ENCODE results near the gene DSG4. TPM values are rescaled to one million over a fixed set of nuclear protein-coding genes. Genes with fewer than 3 reads are reported as not detected.

DSG4 gene
- total RNA-seq, 2 donors from 2014 or later, result not detected

DNA sequence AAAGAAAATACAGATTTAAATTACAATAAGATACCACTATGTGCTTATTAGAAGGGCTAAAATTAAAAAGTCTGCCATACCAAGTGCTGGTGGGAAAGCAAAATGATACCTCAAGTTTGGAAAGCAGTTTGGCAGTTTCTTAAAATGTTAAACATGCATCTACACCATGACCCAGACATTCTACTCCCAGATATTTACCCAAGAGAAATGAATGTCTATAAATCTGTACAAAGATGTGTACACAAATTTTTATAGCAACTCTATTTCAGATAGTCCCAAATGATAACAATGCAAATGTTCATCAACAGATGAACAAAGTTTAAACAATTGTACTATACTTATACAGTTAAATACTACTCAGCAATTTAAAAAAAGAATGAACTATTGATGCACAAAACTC is 7.1 kb upstream of the DSG4 start:
- no peak overlapping the region for H3K27ac Mint-ChIP-seq

DNA sequence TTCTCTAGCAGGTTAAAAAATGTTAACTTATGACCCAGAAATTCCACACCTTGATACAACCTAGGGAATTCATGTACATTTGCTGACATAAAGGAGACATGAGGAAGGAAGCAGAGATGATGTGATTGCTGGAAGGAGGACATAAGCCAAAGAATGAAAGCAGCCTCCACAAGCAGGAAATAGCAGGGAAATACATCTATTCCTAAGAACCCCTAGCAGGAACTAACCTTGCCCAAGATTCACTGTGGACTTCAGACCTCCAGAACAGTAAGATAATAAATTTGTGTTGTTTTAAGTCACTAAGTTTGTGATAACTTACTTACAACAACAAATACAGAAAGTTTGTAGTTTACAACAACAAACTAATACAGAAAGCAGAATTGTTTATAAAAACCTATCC is 4.6 kb upstream of the DSG4 start:
- H3K9me3 Mint-ChIP-seq, result no peaks in the 10 kb centered on the region
- Histone ChIP-seq H3K9ac (ENCODE audit: extremely low read depth, low read length, poor library complexity, severe bottlenecking) (no peak overlapping the region), H3K4me1 (ENCODE audit: control insufficient read depth, insufficient read depth, low read length) (no peaks in the 10 kb centered on the region), H3K4me3 (ENCODE audit: low read length) (no peak overlapping the region), H3K27ac (ENCODE audit: low read depth, low read length) (no peak overlapping the region), H3K9me3 (ENCODE audit: control insufficient read depth, low read length) (no peaks in the 10 kb centered on the region), H3K36me3 (ENCODE audit: control insufficient read depth, insufficient read depth, low read length) (no peaks in the 10 kb centered on the region), H3K27me3 (ENCODE audit: control insufficient read depth, insufficient read depth, low read length, poor library complexity, severe bottlenecking) (no peaks in the 10 kb centered on the region)
- H3K4me3 Mint-ChIP-seq, result no peak overlapping the region
- H3K36me3 Mint-ChIP-seq (ENCODE audit: low read depth), result no peaks in the 10 kb centered on the region
- no peaks in the 10 kb centered on the region for H3K27me3 Mint-ChIP-seq (ENCODE audit: insufficient read depth)
- H3K27ac Mint-ChIP-seq, result no peak overlapping the region
- no peaks in the 10 kb centered on the region for H3K4me1 Mint-ChIP-seq
- no peak for DNase-seq
- TF ChIP-seq, protein P1, sequence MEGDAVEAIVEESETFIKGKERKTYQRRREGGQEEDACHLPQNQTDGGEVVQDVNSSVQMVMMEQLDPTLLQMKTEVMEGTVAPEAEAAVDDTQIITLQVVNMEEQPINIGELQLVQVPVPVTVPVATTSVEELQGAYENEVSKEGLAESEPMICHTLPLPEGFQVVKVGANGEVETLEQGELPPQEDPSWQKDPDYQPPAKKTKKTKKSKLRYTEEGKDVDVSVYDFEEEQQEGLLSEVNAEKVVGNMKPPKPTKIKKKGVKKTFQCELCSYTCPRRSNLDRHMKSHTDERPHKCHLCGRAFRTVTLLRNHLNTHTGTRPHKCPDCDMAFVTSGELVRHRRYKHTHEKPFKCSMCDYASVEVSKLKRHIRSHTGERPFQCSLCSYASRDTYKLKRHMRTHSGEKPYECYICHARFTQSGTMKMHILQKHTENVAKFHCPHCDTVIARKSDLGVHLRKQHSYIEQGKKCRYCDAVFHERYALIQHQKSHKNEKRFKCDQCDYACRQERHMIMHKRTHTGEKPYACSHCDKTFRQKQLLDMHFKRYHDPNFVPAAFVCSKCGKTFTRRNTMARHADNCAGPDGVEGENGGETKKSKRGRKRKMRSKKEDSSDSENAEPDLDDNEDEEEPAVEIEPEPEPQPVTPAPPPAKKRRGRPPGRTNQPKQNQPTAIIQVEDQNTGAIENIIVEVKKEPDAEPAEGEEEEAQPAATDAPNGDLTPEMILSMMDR (conservative IDR thresholded peaks at IDR 0.05), result no peak

More for the DNA sequence above, 7.1 kb upstream of the DSG4 start:
- no peak overlapping the region for H3K27ac ChIP-seq (ENCODE audit: low read depth, low read length)
- Mint-ChIP-seq H3K4me1 (no peaks in the 10 kb centered on the region), H3K4me3 (no peak overlapping the region), H3K36me3 (ENCODE audit: low read depth) (no peaks in the 10 kb centered on the region), H3K27me3 (ENCODE audit: insufficient read depth) (no peaks in the 10 kb centered on the region), H3K9me3 (no peaks in the 10 kb centered on the region)
- no peak overlapping the region for H3K9ac ChIP-seq (ENCODE audit: extremely low read depth, low read length, poor library complexity, severe bottlenecking)
- no peaks in the 10 kb centered on the region for H3K27me3 ChIP-seq (ENCODE audit: control insufficient read depth, insufficient read depth, low read length, poor library complexity, severe bottlenecking)
- no peaks in the 10 kb centered on the region for H3K36me3 ChIP-seq (ENCODE audit: control insufficient read depth, insufficient read depth, low read length)
- TF ChIP-seq, protein P1 (conservative IDR thresholded peaks at IDR 0.05), result no peak
- H3K4me1 ChIP-seq (ENCODE audit: control insufficient read depth, insufficient read depth, low read length), result no peaks in the 10 kb centered on the region
- H3K4me3 ChIP-seq (ENCODE audit: low read length), result no peak overlapping the region
- no peak for DNase-seq
- no peaks in the 10 kb centered on the region for H3K9me3 ChIP-seq (ENCODE audit: control insufficient read depth, low read length)

- no peak for DNase-seq
- Mint-ChIP-seq H3K4me1 (no peaks in the 10 kb centered on the region), H3K36me3 (ENCODE audit: low read depth) (no peaks in the 10 kb centered on the region), H3K27ac (no peak overlapping the region), H3K9me3 (no peaks in the 10 kb centered on the region), H3K27me3 (ENCODE audit: insufficient read depth) (no peaks in the 10 kb centered on the region), H3K4me3 (no peak overlapping the region)
- H3K9me3 ChIP-seq (ENCODE audit: control insufficient read depth, low read length), result no peaks in the 10 kb centered on the region
- H3K27ac ChIP-seq (ENCODE audit: low read depth, low read length), result no peak overlapping the region
- no peak overlapping the region for H3K4me3 ChIP-seq (ENCODE audit: low read length)
- H3K4me1 ChIP-seq (ENCODE audit: control insufficient read depth, insufficient read depth, low read length), result no peaks in the 10 kb centered on the region
- H3K27me3 ChIP-seq (ENCODE audit: control insufficient read depth, insufficient read depth, low read length, poor library complexity, severe bottlenecking), result no peaks in the 10 kb centered on the region
- WGBS, 2 experiments (ENCODE audit: insufficient coverage in 1 of 2, insufficient read length in 1 of 2), result 86 to 90% methylated on average over 2 to 4 of the region's 4 CpGs
- TF ChIP-seq, protein P1 (conservative IDR thresholded peaks at IDR 0.05), result no peak
- no peaks in the 10 kb centered on the region for H3K36me3 ChIP-seq (ENCODE audit: control insufficient read depth, insufficient read depth, low read length)
- no peak overlapping the region for H3K9ac ChIP-seq (ENCODE audit: extremely low read depth, low read length, poor library complexity, severe bottlenecking)
Measured at GRCh38 chr18:31373641-31374040, 2.9 kb upstream of the DSG4 start.
